Hindlimb muscle (tissue), 1 donor: ENCODE measurements around the gene BBX. TPM values are rescaled to one million over a fixed set of nuclear protein-coding genes. Genes with fewer than 3 reads are reported as not detected.

Source experiments
- DNase-seq: peaks from one replicate; pipeline ENCODE4 v3.0.0-alpha.2; 2013
- polyA plus RNA-seq: library from polyadenylated mRNA; unstranded; fragments of 120-200 nt; gene quantifications from one replicate; pipeline ENCODE4 v1.2.1, GENCODE V29; 2013; ENCODE audit not compliant: insufficient read length

BBX gene
- polyA plus RNA-seq, result 41.6 TPM

DNA sequence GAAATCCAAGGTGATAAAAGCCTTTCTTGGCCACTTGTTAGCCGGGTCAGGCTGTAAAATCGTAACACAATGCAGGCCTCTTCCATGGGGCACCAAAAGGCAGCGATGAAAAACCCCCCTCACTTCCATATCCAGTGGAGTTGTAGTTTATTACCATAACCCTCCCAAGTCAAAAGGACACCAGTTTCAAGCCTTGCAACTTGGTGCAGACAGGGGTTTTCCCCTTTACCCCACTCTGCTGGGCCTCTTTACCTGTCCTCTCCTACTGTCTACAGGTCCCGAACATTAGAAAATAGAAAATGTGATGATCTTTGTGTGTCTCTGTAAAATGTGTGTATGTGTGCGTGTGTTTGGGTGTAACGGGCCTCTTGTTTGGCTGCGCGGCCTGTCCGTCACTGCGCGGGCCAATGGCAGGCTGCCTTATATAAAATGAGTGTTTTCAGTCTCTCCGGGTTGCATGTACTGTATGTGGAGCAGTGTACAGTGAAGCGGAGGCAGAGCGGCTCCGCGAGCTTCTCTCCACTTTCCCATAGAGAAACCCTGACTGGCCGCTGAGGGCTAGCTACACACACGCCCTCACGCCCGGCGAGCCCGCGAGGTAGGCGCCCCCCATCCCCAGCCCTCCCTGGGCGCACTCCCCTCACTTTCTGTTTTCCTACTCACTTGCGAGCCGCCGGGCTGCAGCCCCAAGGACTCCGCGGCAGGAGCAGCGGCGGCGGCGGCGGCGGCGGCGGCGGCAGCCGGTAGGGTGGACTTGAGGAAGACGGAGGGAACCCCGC, at the start of gene BBX:
TSS of gene BBX (plus strand) at position 453 of the 779 bp plus-strand sequence. CDS start 187,499 bp downstream, outside the sequence.
- peak; percentile 96 for DNase-seq

DNA sequence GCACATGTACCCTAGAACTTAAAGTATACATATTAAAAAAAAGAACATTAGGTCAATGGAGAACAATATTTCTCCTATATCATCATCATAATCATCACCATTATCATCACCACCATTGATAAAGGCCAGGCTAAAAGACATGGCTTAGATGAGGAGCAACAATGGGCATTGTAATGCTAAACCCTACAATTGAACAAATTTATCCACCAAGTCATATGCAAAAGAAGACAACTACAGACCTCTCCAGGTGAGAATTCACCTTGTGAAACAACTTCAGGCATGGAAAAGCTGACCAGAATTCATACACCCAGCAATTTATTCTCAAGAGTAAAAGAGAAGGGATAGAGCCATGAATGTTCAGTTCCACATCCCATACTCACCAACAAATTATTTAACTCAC, 46.3 kb upstream of the BBX start:
- no peak for DNase-seq

DNA sequence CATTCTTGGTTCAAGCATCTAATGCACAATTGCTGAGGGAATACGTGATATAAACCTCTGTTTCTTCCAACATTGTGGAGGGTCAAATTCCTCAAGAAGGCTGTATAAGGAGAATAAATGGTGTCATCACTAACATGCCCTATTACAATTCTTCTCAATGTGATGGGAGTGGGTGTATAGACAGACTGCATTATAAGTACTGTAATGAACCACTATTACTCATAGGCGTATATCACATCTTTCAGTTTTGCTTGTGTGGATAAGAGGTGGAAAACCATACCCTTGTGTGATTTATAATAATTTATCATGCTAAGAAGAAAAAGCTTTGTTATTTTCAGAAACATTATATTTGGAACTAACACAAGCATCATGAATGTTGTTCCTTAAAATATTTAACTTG, 35.3 kb upstream of the BBX start:
- DNase-seq, result no peak

GRCh38 chr3:107488942-107489341, 33.8 kb upstream of the BBX start:
- DNase-seq, result no peak

- no peak for DNase-seq
Measured at GRCh38 chr3:107493134-107493533, 29.6 kb upstream of the BBX start.

DNA sequence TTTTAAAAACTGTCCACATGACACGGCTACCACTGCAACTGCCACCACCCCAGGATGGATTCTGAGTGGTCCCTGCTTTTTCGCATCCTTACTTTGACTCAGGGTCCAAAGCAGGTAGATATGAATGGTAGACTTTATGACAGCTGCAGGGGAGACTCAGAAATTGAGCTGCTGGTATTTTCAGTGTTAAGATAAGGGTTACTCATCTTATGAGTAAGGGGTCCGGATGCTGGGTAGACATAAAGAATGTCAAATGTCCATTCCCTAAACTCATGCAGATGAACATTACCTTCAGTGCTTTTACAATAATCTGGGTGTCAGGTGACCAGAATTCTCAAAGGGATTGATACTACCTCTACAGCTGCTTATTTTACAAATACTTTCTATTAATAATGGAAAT, 25.9 kb upstream of the BBX start:
- no peak for DNase-seq

- DNase-seq, result no peak
Measured at GRCh38 chr3:107498646-107499045, 24.1 kb upstream of the BBX start.

GRCh38 chr3:107506458-107506857, 16.3 kb upstream of the BBX start:
- no peak for DNase-seq

GRCh38 chr3:107508331-107508730, 14.4 kb upstream of the BBX start:
- DNase-seq, result no peak

DNA sequence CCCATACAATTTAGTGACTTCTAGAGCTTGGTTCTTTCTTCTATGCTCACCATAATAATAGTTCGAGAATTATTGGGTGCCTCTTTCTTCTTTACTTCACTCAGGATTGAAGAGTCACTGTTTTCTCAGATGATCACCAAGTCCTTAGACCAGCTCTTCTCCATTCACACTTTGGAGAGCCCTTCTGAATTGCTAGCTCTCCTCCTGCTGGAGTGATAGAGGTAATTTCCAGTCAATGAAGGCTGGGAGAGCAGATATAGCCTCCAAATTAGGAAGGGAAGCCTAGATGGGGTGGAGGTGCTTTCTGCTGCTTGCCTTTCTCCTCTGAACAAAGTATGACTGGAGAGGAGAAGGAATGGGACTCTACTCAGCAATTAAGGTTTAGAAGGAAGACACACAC, 10.7 kb upstream of the BBX start:
- no peak for DNase-seq

DNA sequence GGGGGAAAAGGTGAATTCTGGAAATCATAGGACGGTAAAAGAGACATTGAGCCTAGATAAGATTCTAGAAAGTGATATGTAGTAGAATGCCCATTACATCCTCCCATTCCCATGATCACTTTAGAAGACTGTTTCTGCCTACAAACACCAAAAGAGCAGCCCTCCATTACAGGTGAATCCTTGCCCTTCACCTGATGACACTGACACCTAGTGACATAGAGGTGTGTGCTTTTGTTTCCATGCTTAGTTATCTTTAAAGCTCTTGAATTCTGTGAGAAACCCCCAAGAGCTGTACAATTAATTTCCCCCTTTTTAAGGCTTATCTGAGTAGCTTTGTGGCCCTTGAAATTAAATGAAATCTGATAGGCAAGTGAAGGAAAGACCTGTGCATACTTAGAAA, 8.3 kb upstream of the BBX start:
- no peak for DNase-seq

- DNase-seq, result no peak
Measured at GRCh38 chr3:107516475-107516874, 6.3 kb upstream of the BBX start.

- DNase-seq, result no peak
Measured at GRCh38 chr3:107520535-107520934, 2.2 kb upstream of the BBX start.

DNA sequence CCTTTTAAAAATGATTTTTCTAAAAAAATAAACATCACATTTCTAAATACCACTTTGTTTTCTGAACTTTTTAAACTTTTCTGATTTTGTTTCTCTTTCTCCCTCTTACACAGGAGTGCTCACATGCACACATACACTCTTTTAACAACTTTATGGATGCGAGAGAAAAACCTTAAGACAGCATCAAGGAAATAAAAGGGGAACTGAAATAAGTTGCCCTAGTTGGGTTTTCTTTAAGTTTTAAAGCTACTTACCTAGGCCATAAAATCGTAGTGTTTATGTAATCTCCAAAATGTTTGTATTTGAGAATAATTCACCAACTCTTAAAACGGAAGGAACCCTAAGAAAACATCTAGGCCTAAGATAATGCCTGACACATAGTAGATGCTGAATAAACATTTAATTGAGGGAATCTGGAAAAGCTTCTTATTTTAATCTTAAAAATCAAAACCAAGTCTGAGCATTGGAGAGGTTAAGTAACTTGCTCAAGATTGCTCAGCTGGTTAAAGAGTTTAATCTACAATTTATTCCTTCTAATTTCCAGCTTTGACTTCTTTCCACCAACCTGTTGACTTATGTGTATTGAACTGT, 1.2 kb upstream of the BBX start:
- no peak for DNase-seq

GRCh38 chr3:107523289-107523538, 452 bp downstream of the BBX start:
- no peak for DNase-seq

- DNase-seq, result peak; percentile 67
Measured at GRCh38 chr3:107523539-107524325, 970 bp downstream of the BBX start.

- peak; percentile 38 for DNase-seq
Measured at GRCh38 chr3:107524326-107524840, 1.6 kb downstream of the BBX start.

- DNase-seq, result peak; percentile 63
Measured at GRCh38 chr3:107524841-107525643, 2.3 kb downstream of the BBX start.

- DNase-seq, result peak; percentile 32
Measured at GRCh38 chr3:107525644-107526305, 3.0 kb downstream of the BBX start.

GRCh38 chr3:107531917-107532469, 9.2 kb downstream of the BBX start:
- DNase-seq, result no peak

DNA sequence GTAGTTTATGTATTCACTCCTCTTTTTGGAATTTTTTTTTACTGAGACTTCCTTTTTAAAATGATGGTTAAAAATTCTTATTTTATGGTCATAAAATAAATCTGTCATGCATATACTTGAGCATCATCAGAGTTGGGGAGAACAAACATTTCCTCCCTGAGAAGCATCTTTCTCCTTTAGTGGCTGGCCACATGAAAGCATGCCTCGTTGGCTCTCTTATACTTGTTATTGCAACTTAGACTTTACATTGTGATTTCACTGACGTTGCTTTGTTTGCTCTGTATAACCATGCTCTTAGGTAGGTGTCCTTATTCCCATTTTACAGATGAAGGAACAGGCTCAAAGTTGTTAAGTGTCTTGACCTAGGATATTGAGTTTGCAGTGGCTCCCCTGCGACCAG, 18.1 kb downstream of the BBX start:
- DNase-seq, result no peak

DNA sequence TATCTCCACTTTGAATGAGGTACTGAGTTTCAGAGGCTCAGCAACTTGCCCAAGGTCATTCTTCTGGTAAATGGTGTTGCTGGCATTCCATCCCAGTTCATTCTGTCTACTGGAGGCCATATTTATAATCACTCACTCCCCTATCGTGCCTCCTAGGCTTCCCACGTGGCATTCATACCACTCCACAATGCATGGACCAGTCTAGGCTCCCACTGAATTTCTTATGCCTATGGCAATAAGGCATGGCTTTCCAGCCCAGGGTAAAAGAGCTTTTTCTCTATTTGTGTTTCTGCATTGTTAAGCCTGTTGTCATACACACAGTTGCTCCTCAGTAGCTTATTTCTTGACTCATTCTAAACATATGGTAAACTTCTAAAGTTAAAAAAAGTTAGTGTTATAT, 19.9 kb downstream of the BBX start:
- DNase-seq, result no peak
